CD4-positive, alpha-beta T cell treated with Interferon alpha-2 for 1 hour (primary cell): ENCODE results near the gene CABP1.
"Not testable (repeated sequence)": the region's sequence is repeated elsewhere in the genome, so short reads cannot be mapped to it uniquely, and the experiment has no call there.

Source experiments
- DNase-seq, 2 donors: peaks; one replicate each; pipeline ENCODE4 v3.0.0-alpha.2; 2020 to 2022

CABP1 gene

DNA sequence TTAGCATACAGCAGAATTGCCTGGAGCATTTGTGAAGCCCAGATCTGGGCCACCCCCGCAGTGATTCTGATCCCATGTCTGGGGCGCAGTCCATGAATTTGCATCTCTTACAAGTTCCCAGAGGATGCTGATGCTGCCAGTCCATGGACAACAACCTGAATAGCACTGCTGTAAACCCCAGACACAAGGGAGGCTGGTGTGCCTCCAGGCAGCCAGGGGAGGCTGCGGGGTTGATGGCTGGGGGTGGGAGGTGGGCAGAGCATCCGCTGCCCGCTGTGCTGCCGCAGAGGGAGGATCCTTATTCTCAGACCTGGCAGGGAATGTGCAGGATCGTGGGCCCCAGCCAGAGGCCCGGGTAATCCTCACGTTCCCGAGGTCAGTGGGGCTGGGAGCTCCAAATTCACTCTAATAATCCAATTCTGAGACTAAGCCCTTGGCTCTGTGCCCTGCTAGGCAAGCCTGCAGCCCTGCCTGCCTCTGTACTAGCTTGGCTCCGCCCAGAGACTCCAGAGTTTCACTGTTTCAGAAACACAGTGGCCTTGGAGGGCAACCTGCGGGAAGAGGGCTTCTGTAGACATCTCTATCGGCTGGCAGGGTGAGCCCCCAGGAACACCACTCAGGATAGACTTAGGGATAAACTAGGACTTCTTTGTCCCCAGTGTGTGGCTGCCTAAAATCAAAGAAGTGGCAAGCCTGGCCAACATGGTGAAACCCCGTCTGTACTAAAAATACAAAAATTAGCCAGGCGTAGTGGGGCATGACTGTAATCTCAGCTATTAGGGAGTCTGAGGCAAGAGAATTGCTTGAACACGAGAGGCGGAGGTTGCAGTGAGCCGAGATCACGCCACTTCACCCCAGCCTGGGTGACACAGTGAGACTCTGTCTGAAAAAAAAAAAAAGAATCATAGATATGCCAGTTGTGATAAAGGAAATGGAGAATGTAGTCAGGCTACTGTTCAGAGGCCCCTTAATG lies 28.7 kb downstream of the CABP1 start:
- DNase-seq: peak in 1 of 2 donors; percentile 26

DNA sequence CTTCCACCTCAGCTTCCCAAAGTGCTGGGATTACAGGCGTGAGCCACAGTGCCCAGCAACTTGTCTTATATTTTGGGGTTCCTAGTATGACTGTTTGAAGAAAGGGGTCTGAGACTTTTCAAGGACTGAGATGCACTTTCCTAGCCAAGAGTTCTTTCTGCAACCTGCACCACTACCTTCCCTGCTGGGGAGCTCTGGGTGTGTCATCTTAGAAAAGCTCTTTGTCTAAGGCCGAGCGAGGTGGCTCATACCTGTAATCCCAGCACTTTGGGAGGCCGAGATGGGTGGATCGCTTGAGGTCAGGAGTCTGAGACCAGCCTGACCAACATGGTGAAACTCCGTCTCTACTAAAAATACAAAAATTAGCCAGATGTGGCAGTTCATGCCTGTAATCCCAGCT lies 29.8 kb downstream of the CABP1 start:
- not testable (repeated sequence) for DNase-seq

DNA sequence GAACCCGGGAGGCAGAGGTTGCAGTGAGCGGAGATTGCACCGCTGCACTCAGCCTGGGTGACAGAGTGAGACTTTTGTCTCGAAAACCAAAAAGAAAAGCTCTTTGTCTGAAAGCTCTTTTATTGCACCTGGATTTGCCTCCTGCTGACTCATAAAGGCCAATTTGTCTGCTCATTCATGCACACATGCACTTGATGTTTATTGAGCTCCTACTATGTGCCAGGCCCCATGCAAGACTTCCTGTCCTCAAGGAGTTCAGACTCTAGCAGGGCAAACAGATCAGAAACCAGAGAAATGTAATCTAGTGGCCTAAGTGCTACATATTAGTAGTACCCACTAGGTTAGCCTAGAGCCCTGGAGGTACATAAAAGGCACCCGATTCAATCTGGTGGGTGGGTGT lies 30.2 kb downstream of the CABP1 start:
- DNase-seq: no peak

DNA sequence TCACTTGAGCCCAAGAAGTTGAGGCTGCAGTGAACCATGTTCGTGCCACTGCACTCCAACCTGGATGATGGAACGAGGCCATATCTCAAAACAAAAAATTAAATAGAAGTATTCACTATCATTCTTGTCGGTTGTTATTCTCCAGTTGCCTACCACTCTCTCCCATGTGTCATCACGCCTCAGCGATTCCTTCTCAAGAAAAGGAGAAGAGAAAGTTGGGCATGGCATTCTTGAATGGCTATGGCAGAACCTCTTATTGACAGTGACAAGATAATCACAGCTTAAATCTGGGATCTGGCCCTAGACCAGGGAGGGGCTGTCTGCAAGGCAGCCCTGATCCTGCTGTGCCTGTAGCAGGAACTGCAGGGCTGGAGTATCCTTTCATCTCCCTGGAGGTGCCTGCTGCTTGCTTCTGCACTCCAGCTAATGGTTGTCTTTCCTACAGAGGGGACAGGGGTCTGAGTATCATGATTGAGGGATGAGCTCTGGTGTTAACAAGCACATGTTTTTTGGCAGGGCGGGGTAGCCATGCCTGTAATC lies 33.7 kb downstream of the CABP1 start:
- peak in 1 of 2 donors; percentile 25 for DNase-seq

DNA sequence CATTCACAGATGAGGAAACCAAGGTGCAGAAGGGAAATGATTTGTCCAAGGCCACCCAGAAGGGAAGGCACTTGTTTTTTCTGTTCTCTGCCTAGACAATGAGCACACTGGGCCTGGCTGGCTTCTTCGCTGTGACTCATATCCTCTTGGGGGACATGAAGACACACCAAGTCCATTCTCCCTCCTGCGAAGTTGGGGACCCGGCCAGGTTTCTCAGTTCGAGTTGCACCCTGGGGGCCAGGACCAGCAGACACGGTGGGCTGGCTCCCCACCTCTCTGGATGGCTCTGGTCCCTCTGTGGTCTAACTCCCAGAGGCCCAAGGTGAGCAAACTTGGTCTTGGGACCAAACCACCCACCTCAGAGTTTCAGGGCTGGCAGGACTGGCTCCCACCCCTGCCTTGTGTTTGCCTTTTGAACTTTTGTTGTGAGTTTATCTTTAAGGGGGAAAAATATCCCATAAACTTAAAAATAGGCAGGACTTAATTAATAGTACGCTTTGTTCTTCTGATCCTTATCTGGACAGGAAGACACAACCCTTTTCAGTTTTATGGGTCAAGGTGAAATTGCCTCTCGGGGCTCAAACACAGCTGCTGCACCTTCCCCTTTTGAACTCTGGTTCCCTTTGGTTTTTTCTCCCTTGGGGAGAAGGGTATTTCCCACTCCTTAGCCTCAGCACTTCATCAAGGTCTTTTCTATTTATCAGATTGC lies 37.5 kb downstream of the CABP1 start:
- DNase-seq: no peak

DNA sequence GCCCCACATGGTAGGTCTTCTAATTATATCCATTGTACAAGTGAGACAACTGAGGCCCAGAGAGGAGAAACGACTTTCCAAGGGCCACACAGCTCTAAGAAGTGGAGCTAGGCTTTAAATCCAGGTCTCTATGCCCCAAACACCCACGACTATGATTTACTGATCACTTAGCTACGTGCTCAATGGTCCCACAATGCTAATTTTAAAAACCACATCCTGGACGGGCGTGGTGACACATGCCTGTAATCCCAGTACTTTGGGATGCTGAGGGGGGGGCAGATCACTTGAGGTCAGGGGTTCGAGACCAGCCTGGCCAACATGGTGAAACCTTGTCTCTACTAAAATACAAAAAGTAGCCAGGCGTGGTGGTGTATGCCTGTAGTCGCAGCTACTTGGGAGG lies 38.1 kb downstream of the CABP1 start:
- no peak for DNase-seq

DNA sequence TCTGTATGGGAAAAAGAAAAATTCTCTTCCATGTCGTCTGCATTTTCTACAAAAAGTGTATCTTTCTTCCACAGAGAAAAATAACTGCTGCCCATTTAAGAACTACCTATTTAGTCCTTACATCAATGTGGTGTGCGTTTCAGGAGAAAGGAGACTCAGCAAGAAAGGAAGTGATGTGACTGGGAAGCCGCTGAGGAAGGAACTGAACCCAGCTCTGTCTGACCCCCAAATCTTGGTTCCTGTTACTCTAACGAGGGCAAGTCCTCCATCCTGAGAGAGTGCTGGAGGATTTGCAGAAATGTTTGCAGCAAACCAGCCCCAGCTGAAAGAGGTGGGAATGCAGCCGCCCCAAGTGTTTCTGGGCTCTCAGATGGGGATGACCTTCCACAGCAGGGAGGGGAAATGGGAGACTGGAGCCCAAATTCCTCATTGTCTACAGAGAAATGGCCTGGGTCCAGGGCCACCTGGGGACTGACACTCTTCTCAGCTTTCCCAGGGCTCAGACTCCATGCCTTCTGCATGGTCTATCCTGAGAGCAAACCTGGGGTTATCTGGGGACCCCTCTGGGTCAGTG lies 39.8 kb downstream of the CABP1 start:
- DNase-seq: no peak

DNA sequence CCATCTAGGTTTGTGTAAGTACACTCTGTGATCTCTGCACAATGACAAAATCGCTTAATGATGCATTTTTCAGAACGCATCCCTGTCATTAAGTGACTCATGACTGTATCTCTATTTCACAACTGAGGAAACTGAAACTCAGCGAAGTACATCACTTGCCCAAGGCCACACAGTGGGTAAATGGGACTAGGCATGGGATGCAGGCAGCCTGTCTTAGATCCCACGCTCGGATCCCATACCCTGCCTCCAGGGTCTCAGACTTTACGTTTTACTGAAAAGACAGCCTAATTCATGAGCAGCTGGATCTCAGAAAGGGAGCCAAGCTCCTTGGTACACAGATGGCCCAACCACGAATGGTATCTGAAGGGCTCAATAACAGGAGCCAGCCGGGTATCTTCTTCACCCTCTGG lies 44.1 kb downstream of the CABP1 start:
- peak in 1 of 2 donors; percentile 34 for DNase-seq

DNA sequence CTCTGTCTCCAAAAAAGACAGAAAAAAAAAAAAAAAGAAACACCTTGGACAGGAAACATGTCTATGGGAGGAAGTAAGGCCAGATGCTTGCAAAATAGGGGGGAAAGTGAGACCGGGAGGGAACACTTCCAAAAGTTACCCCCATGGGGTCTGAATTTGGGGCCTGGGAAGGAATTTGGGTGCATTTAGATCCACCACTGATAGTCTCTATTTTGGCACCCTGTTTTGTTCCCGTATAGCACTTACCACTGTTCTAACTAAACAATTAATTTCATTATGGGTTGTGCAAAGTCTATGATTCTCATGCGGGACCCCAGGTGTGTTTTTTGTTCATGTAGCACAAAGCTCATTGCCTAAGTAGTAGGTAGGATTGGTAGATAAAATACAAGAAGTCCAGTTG lies 45.1 kb downstream of the CABP1 start:
- DNase-seq: no peak

DNA sequence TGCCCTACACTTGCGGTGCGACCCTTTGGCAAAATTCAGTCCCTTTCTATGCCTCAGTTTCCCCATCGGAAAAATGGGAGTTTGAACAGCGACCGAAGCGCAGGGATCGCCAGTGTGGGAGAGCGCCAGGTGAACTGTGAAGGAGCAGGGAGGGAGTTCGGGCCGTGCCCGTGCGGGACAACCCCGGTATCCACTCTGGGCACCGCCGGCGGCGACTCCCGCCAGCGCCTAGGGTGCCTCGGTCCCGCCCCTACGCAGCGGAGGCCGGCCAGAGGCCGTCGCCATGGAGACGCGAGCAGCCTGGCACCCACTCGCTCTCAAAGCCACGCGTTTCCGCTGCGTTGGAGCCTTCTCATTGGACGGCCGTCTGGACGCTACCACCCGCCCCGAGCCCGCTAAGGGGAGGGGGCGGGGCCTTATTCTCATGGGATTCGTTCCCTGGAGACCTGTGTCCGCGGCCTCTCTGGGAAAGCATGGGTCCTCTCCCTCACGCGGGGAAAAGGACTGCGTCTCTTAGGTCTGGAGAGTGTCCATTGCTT lies 45.8 kb downstream of the CABP1 start:
- peak; percentile 97 to 98 for DNase-seq

DNA sequence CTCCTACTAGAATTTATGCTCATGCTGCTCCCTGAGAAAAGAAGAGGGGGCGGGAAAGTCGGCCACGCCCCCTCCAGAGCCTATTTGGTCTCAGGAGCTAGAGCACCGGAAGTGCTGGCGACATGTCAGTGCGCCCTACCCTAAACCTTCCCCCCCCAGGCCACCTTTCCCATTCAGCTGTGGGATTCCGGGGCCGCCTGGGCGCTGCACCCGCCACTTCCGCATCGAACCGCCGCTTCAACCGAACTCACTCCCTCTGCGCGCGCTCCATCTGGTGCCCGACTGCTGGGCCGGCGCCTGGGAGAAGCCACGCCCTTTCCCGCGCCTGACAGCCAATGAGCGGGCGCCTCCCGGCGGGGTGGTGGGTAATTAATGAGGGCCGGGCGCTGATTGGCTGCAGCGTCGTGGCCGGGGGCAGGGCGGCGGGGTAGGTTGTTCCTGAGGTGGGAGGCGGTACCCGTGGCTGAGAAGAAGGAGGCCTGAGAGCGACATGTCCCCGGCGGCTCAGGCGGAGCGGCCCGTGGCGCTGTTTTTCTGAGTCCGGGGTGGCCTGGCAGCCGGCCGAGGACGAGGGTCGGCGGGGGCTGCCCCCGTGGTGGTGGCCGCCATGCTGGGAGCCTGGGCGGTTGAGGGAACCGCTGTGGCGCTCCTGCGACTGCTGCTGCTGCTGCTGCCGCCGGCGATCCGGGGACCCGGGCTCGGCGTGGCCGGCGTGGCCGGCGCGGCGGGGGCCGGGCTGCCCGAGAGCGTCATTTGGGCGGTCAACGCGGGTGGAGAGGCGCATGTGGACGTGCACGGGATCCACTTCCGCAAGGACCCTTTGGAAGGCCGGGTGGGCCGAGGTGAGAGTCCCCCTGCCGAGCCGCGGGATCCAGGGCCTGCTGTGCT lies 46.5 kb downstream of the CABP1 start, which contains the start of gene MLEC:
Gene MLEC (plus strand): TSS at position 460 of the 888 bp plus-strand sequence. CDS start 148 bp downstream, at position 608.
- DNase-seq: peak; percentile 99

DNA sequence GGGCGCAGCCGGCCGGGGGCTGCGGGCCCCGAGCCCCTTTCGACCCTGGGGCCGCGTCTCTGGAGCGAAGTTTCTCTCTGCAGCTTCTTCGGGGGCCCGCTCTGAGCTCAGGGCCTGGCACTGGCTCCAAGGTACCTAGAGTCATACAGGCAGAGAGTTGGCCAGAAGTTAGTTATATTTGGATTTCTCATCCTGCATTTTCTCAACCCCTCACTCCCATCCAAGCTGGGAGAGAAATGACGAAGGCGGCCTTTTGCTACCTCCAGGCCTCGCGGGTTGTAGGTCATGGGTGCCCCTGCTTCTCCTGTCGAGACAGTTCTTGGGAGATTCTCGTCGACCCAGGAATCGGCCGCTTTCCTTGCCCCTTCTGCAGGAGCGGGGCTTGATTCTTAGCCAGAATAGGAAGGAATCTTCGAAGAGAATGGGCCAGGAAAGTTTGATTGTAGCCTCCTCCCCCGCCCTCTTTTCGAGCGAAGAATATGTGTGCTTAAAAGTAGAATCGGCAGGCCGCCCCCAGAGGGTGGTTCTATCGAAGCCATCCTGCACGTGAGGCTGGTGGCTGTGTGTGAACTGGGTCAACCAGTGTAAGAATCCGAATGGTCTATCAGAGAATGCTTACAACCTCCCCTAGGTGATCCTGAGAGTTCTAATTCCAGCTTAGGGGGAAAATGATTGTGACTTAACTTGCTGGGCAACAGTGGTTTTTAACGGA lies 47.3 kb downstream of the CABP1 start:
- peak in 1 of 2 donors; percentile 40 for DNase-seq

DNA sequence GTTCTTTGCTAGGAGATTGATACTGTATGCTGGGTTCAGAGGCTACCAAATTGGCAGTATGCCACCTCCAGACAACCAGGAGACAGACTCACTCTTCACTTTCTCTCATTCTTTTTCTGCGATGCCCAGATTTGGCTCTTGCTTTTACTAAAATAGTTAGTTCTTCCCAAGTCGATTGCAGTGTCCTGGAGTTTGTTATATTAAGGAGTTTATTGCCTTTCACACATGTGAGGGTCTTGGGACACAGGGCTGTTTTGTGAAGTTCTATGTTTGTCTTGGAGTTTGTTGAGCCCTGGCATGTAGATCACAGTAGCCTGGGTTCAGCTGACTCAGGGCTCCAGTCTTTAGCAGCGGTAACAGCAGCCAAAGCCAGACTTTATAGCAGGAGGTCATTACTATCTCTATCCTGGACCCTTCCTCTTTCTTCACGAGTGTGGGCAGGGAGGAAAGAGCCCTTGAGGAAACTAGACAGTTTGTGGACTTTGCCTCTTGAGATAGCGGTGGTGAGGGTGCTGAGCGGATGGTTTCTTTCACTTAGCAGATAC lies 48.2 kb downstream of the CABP1 start:
- no peak for DNase-seq

DNA sequence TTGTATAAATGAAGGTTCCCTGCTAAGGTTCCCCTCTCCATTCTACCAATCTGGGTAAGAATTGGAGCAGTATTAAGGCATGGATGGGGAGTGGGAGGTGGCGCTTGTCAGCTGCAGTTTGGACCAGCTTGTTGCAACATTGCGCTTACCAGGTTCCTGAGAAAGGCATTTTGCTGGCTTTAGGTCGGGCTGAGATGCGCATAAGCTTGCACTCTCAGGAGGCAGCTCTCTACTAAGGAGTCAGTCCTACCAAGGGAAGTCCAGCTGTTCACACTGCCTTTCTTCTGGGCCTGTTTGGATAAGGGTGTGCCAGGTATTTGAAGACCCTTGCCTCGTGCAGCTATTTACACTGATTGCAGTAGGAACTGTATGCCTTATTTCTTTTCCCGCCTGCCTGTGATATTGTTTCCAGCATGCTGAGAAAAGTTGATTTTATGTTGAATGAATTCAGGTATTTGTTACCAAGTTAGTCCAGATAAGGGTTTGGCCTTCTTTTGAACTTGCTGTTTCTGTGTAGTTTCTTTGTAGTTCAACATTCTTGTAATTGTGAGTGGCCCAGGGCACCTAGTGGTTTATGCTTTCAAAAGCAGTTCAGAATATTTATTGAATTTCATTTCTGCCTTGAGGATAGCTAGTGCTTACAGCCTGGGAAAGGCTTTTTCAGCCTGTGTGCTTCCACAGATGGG lies 49.1 kb downstream of the CABP1 start:
- DNase-seq: no peak

DNA sequence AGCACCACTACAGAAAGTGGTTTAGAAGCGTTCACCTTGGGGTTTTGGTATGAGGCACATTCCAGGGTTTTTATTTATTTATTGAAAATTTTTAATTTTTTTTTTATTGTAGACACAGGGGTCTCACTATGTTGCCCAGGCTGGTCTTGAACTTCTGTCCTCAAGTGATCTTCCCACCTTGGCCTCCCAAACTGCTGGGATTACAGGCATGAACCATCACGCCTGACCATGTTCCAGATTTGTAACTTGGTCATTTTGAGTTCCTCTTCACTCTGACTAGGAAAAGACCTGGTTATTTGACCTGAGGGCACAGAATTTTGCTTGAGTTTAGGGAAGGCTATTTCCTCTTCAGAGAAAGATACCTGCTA lies 49.6 kb downstream of the CABP1 start:
- no peak for DNase-seq

DNA sequence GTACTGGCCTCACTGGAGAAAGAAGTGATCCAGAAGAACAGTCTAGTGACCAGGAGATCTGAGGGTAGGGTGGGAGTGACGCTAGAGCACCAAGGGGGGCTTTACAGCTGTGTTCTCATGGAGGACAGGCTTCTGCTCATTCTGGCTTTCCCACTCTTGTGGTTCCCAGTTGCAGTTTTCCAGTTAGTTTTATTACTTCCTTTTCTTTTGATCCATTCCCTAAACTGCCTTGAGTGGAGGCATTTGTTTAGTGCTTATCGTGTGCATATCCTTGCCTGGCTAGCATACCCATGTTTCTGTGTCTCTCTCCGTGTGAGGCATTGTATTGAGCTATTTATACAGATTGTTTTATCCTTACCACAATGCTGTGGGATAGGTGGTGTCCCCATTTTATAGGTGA lies 50.6 kb downstream of the CABP1 start:
- DNase-seq: no peak

DNA sequence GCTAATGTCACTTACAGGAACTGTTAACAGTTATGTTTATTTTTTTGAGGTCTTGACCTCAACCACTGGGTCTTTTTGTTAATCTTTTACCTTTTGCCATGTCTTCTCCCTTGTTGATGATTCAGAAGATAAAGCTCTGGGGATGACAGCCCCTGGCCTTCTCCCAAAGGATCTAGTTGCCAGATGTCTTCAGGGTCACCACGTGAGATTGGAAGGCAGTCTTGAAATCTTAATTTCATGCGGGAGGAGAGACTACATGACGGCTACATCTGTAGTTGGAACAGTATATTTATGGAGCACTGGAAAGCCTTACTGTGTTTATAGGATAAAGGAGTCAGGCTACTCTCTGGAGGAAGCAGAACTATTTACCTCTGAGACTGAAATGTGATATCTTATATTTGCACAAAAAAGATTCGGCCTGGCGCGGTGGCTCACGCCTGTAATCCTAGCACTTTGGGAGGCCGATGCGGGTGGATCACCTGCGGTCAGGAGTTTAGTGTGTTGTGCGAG lies 52.2 kb downstream of the CABP1 start:
- DNase-seq: no peak

DNA sequence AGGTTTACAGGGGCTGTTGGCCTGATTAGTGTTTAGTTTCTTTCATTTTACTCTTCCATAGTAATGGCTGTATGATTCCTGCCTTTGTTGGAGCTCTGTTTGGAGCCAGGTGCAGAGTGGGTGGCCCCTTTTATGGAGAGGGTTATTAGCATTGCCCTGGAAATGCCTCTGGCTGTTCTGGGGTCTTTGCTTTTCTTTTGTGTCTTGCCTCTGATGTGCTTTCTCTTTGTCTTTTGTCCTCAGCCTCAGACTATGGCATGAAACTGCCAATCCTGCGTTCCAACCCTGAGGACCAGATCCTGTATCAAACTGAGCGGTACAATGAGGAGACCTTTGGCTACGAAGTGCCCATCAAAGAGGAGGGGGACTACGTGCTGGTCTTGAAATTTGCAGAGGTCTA lies 53.4 kb downstream of the CABP1 start:
- DNase-seq: no peak

DNA sequence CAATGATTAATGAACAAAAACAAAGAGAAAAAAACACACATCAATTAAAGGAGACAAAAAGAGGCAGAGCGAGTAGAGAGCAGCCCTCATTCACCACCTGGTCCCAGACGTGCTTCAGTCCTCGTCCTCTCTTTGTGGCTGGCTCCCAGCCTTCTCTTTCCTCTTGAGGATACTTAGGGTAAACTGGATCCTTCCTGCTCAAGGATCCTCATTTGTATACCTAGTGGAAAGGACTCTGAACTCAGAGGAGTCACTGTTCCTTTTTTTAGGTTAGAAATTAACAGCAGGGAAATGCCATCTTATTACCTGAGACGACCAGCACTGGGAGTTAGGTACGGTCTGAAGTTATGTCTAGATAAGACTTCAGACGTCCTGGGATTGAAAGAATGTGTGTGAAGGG lies 56.2 kb downstream of the CABP1 start:
- DNase-seq: no peak

DNA sequence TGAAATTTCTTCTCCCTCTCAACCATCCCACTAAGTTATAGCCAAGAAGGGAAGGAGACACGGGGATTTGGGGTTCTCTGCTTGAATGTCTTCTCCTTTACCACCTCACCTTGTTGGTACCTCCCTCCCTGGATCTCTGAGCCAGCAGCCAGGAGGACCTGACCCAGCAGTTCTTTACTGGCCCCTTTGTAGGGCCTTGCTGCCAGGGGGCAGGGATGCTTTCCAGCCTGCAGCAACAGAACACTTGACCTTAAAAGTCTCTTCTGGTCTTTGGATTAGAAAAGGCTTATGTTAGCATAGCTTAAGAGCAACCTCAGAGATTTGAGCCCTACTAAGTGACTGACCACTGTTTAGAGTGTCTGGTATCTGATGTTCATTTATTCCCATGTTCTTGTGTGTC lies 56.9 kb downstream of the CABP1 start:
- DNase-seq: no peak
